Lower lobe of right lung (tissue), 2 donors: ENCODE results near the gene SEC24C. TPM values are rescaled to one million over a fixed set of nuclear protein-coding genes. Genes with fewer than 3 reads are reported as not detected.
A peak's percentile ranks its signal among the peaks of the same experiment; 100 is the strongest.

Experiments used
- ATAC-seq, 2 donors: fragments of 200-7000 bp; cut with Tn5 transposase; one replicate each; pipeline ENCODE4 v1.9.1; 2020 to 2022; ENCODE audit warnings: mild to moderate bottlenecking in 2 of 2, moderate library complexity in 2 of 2
- DNase-seq: peaks from one replicate; pipeline ENCODE4 v3.0.0-alpha.2; 2020
- H3K27ac ChIP-seq: fragments of 200-600 bp; one replicate; pipeline ENCODE4 v1.8.0; 2022
- H3K27me3 ChIP-seq: fragments of 200-600 bp; one replicate; pipeline ENCODE4 v1.8.0; 2022; ENCODE audit warnings: low read depth
- H3K36me3 ChIP-seq: fragments of 200-600 bp; one replicate; pipeline ENCODE4 v1.8.0; 2022; ENCODE audit warnings: mild to moderate bottlenecking
- H3K4me1 ChIP-seq: fragments of 200-600 bp; one replicate; pipeline ENCODE4 v1.8.0; 2022
- H3K4me3 ChIP-seq: fragments of 200-600 bp; one replicate; pipeline ENCODE4 v1.8.0; 2022; ENCODE audit warnings: mild to moderate bottlenecking
- H3K9me3 ChIP-seq: fragments of 200-600 bp; one replicate; pipeline ENCODE4 v1.8.0; 2022
- CTCF ChIP-seq: fragments of 200-600 bp; IDR thresholded peaks from one replicate; pipeline ENCODE4 v1.8.0; 2022; ENCODE audit warnings: antibody characterized with exemption, mild to moderate bottlenecking
- intact Hi-C: fragments of 100-400 bp; cut with DNase I; formaldehyde crosslinking; loops from one replicate; pipeline ENCODE4 v1.11.0; 2022
- total RNA-seq: library from RNA; stranded (reverse); fragmentation: NEBNext Ultra II Directional; extraction: Animal tissue kit (Norgen Biotek cat#: 25700); gene quantifications from one replicate; pipeline ENCODE4 v1.2.1, GENCODE V29; 2021
- donor health status: DM: no; HTN: yes; CAD: no; lungs with severe emphysema.

Gene SEC24C
- total RNA-seq, 1 donor from 2014 or later, result 71.4 TPM

- H3K4me1 ChIP-seq, result peaks cover 29% of the 10 kb centered on the region
- peaks cover 52% of the 10 kb centered on the region for H3K36me3 ChIP-seq
- H3K9me3 ChIP-seq, result no peaks in the 10 kb centered on the region
- intact Hi-C loops, result no loop called here
- no peak for ATAC-seq
- H3K27me3 ChIP-seq, result no peaks in the 10 kb centered on the region
- peak overlapping the region; percentile 94 for H3K4me3 ChIP-seq
- TF ChIP-seq CTCF, result no peak
- no peak for DNase-seq
- H3K27ac ChIP-seq, result no peak overlapping the region
Measured at GRCh38 chr10:73812657-73813056, 68.5 kb downstream of the SEC24C start.

GRCh38 chr10:73813333-73813732 is 69.2 kb downstream of the SEC24C start:
- no peaks in the 10 kb centered on the region for H3K27me3 ChIP-seq
- DNase-seq (no peak), ATAC-seq (no peak)
- H3K36me3 ChIP-seq, result peaks cover 45% of the 10 kb centered on the region
- no peak for TF ChIP-seq CTCF
- no peaks in the 10 kb centered on the region for H3K9me3 ChIP-seq
- intact Hi-C loops, result no loop called here
- peaks cover 34% of the 10 kb centered on the region for H3K4me1 ChIP-seq
- H3K27ac ChIP-seq, result no peak overlapping the region
- H3K4me3 ChIP-seq, result no peak overlapping the region

- Histone ChIP-seq H3K4me3 (no peak overlapping the region), H3K36me3 (peaks cover 41% of the 10 kb centered on the region), H3K9me3 (no peaks in the 10 kb centered on the region), H3K27ac (no peak overlapping the region), H3K4me1 (peaks cover 39% of the 10 kb centered on the region), H3K27me3 (no peaks in the 10 kb centered on the region)
- DNase-seq (no peak), ATAC-seq (no peak)
- no peak for TF ChIP-seq CTCF
- intact Hi-C loops, result no loop called here
Measured at GRCh38 chr10:73814276-73814895, 70.2 kb downstream of the SEC24C start.

GRCh38 chr10:73814896-73815718 is 70.9 kb downstream of the SEC24C start:
- ATAC-seq (no peak), DNase-seq (no peak)
- intact Hi-C loops, result no loop called here
- no peak for TF ChIP-seq CTCF
- Histone ChIP-seq H3K4me1 (peaks cover 39% of the 10 kb centered on the region), H3K27ac (peak overlapping the region; percentile 36), H3K27me3 (no peaks in the 10 kb centered on the region), H3K9me3 (no peaks in the 10 kb centered on the region), H3K36me3 (peaks cover 41% of the 10 kb centered on the region), H3K4me3 (no peak overlapping the region)

GRCh38 chr10:73815719-73816030 is 71.5 kb downstream of the SEC24C start:
- no peaks in the 10 kb centered on the region for H3K27me3 ChIP-seq
- H3K27ac ChIP-seq, result peak overlapping the region; percentile 36
- DNase-seq (no peak), ATAC-seq (no peak)
- intact Hi-C loops, result no loop called here
- no peak overlapping the region for H3K4me3 ChIP-seq
- TF ChIP-seq CTCF, result no peak
- H3K9me3 ChIP-seq, result no peaks in the 10 kb centered on the region
- H3K4me1 ChIP-seq, result peaks cover 36% of the 10 kb centered on the region
- peaks cover 41% of the 10 kb centered on the region for H3K36me3 ChIP-seq
